Body of pancreas (tissue), 4 donors: ENCODE measurements around the gene C9orf72.

Source experiments
- CTCF ChIP-seq, 7 experiments: fragments of 450-650 bp in 4 of 7; fragments of 200-600 bp in 3 of 7; sonication (generic) in 3 of 7; IDR thresholded peaks; one replicate each; pipeline ENCODE4 v1.5.1; 2016 to 2019; ENCODE audit warnings: antibody characterized with exemption in 7 of 7
- POLR2A ChIP-seq, 3 donors: fragments of 450-650 bp; IDR thresholded peaks; one replicate each; pipeline ENCODE4 v1.6.1; 2016; ENCODE audit warnings: antibody characterized with exemption in 3 of 3, mild to moderate bottlenecking in 2 of 3

GRCh38 chr9:27591672-27592071 lies 18.4 kb upstream of the C9orf72 start:
- TF ChIP-seq POLR2A (IDR thresholded peaks at IDR 0.05) (no peak), CTCF (IDR thresholded peaks at IDR 0.05) (no peak)
